Lower lobe of right lung (tissue), 2 donors: Measurements from ENCODE around the gene PLD1. TPM values are rescaled to one million over a fixed set of nuclear protein-coding genes. Genes with fewer than 3 reads are reported as not detected.
"Not testable (repeated sequence)": the region's sequence is repeated elsewhere in the genome, so short reads cannot be mapped to it uniquely, and the experiment has no call there.

Experiments
- ATAC-seq, 2 donors: fragments of 200-7000 bp; cut with Tn5 transposase; one replicate each; pipeline ENCODE4 v1.9.1; 2020 to 2022; ENCODE audit warnings: mild to moderate bottlenecking in 2 of 2, moderate library complexity in 2 of 2
- DNase-seq: peaks from one replicate; pipeline ENCODE4 v3.0.0-alpha.2; 2020
- H3K27ac ChIP-seq: fragments of 200-600 bp; one replicate; pipeline ENCODE4 v1.8.0; 2022
- H3K27me3 ChIP-seq: fragments of 200-600 bp; one replicate; pipeline ENCODE4 v1.8.0; 2022; ENCODE audit warnings: low read depth
- H3K36me3 ChIP-seq: fragments of 200-600 bp; one replicate; pipeline ENCODE4 v1.8.0; 2022; ENCODE audit warnings: mild to moderate bottlenecking
- H3K4me1 ChIP-seq: fragments of 200-600 bp; one replicate; pipeline ENCODE4 v1.8.0; 2022
- H3K4me3 ChIP-seq: fragments of 200-600 bp; one replicate; pipeline ENCODE4 v1.8.0; 2022; ENCODE audit warnings: mild to moderate bottlenecking
- H3K9me3 ChIP-seq: fragments of 200-600 bp; one replicate; pipeline ENCODE4 v1.8.0; 2022
- intact Hi-C: fragments of 100-400 bp; cut with DNase I; formaldehyde crosslinking; loops from one replicate; pipeline ENCODE4 v1.11.0; 2022
- total RNA-seq: library from RNA; stranded (reverse); fragmentation: NEBNext Ultra II Directional; extraction: Animal tissue kit (Norgen Biotek cat#: 25700); gene quantifications from one replicate; pipeline ENCODE4 v1.2.1, GENCODE V29; 2021
- TF ChIP-seq, protein P1 (sequence below): fragments of 200-600 bp; IDR thresholded peaks from one replicate; pipeline ENCODE4 v1.8.0; 2022; ENCODE audit warnings: antibody characterized with exemption, mild to moderate bottlenecking
- donor health status: DM: no; HTN: yes; CAD: no; lungs with severe emphysema.

PLD1 gene
- total RNA-seq, 1 donor from 2014 or later: 27.7 TPM

- no peak for ATAC-seq
- Histone ChIP-seq H3K27me3 (no peaks in the 10 kb centered on the region), H3K4me3 (no peak overlapping the region), H3K9me3 (no peaks in the 10 kb centered on the region), H3K36me3 (no peaks in the 10 kb centered on the region), H3K27ac (no peak overlapping the region), H3K4me1 (peaks cover 13% of the 10 kb centered on the region)
- intact Hi-C loops: no loop called here
- DNase-seq: no peak
- TF ChIP-seq, protein P1, sequence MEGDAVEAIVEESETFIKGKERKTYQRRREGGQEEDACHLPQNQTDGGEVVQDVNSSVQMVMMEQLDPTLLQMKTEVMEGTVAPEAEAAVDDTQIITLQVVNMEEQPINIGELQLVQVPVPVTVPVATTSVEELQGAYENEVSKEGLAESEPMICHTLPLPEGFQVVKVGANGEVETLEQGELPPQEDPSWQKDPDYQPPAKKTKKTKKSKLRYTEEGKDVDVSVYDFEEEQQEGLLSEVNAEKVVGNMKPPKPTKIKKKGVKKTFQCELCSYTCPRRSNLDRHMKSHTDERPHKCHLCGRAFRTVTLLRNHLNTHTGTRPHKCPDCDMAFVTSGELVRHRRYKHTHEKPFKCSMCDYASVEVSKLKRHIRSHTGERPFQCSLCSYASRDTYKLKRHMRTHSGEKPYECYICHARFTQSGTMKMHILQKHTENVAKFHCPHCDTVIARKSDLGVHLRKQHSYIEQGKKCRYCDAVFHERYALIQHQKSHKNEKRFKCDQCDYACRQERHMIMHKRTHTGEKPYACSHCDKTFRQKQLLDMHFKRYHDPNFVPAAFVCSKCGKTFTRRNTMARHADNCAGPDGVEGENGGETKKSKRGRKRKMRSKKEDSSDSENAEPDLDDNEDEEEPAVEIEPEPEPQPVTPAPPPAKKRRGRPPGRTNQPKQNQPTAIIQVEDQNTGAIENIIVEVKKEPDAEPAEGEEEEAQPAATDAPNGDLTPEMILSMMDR: no peak
Observed at GRCh38 chr3:171821044-171821443, 10.8 kb upstream of the PLD1 start.

GRCh38 chr3:171817074-171817800 is 7.0 kb upstream of the PLD1 start:
- no peak overlapping the region for H3K4me3 ChIP-seq
- intact Hi-C loops: no loop called here
- H3K9me3 ChIP-seq: no peaks in the 10 kb centered on the region
- H3K27ac ChIP-seq: no peak overlapping the region
- no peaks in the 10 kb centered on the region for H3K4me1 ChIP-seq
- TF ChIP-seq, protein P1: no peak
- ATAC-seq: no peak
- no peaks in the 10 kb centered on the region for H3K27me3 ChIP-seq
- DNase-seq: no peak
- no peaks in the 10 kb centered on the region for H3K36me3 ChIP-seq

GRCh38 chr3:171815973-171816595 is 5.8 kb upstream of the PLD1 start:
- H3K36me3 ChIP-seq: no peaks in the 10 kb centered on the region
- no peak for DNase-seq
- no peaks in the 10 kb centered on the region for H3K9me3 ChIP-seq
- H3K27me3 ChIP-seq: no peaks in the 10 kb centered on the region
- TF ChIP-seq, protein P1: no peak
- intact Hi-C loops: no loop called here
- H3K27ac ChIP-seq: no peak overlapping the region
- peak in 1 of 2 donors; percentile 60 for ATAC-seq
- no peak overlapping the region for H3K4me3 ChIP-seq
- H3K4me1 ChIP-seq: peaks cover 6% of the 10 kb centered on the region

DNA sequence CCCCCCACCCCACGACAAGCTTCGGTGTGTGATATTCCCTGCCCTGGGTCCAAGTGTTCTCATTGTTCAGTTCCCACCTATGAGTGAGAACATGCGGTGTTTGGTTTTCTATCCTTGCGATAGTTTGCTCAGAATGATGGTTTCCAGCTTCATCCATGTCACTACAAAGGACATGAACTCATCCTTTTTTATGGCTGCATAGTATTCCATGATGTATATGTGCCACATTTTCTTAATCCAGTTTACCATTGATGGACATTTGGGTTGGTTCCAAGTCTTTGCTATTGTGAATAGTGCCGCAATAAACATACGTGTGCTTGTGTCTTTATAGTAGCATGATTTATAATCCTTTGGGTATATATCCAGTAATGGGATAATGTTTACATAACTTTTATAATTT is 4.4 kb upstream of the PLD1 start:
- H3K36me3 ChIP-seq, H3K4me3 ChIP-seq, ATAC-seq, H3K27me3 ChIP-seq, DNase-seq, H3K27ac ChIP-seq, intact Hi-C loops, H3K9me3 ChIP-seq: not testable (repeated sequence)
- H3K4me1 ChIP-seq: peaks cover 13% of the 10 kb centered on the region

GRCh38 chr3:171813897-171814460 is 3.7 kb upstream of the PLD1 start:
- H3K36me3 ChIP-seq: no peaks in the 10 kb centered on the region
- peak in 1 of 2 donors; percentile 5 for ATAC-seq
- DNase-seq: no peak

More at GRCh38 chr3:171813897-171814460, 3.7 kb upstream of the PLD1 start:
- intact Hi-C loops: no loop called here
- H3K4me3 ChIP-seq: no peak overlapping the region
- no peaks in the 10 kb centered on the region for H3K9me3 ChIP-seq
- no peak overlapping the region for H3K27ac ChIP-seq
- H3K27me3 ChIP-seq: no peaks in the 10 kb centered on the region
- peaks cover 19% of the 10 kb centered on the region for H3K4me1 ChIP-seq
- TF ChIP-seq, protein P1: no peak
